ENCODE measurements around the gene EPB41L3. TPM values are rescaled to one million over a fixed set of nuclear protein-coding genes. Genes with fewer than 3 reads are reported as not detected.
A peak's percentile ranks its signal among the peaks of the same experiment; 100 is the strongest.

The EPB41L3 gene
- total and polyA plus RNA-seq, 2 experiments from 2014 or later = 20.8 to 22.2 TPM

DNA sequence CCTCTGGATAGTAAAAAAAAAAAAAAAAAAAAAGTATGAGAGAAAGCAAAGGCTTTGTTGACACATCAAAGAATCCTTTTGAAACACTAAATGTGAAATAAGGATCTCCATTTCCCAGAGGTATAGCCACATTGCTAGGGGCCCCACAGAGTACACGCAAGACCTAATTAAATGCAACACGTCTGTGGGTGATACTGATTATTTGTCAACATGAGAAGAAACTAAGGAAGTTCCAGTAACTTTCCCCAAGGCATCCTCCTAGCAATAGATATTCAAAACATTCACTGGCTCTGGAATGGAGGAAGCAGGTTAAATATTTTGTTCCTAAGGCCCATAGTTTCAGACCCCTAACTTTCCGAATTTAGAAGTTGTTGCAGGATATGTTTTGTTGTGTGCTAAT lies 24.6 kb upstream of the EPB41L3 start:
- no peaks in the 10 kb centered on the region for H4K20me1 ChIP-seq (ENCODE audit: insufficient read depth)
- 44 to 62% methylated on average over 3 of the region's 3 CpGs for WGBS, 2 experiments (ENCODE audit: low coverage in 1 of 2, low lambda C conversion rate in 2 of 2, missing lambda C conversion rate in 2 of 2)
- no peak overlapping the region for H2AFZ ChIP-seq
- H3K4me2 ChIP-seq (ENCODE audit: unreplicated experiment) = no peak overlapping the region
- H3K36me3 ChIP-seq (ENCODE audit: low read depth) = no peaks in the 10 kb centered on the region
- no peaks in the 10 kb centered on the region for H3K4me1 ChIP-seq (ENCODE audit: insufficient read depth)
- in situ Hi-C loops (cut with MboI) = no loop called here
- H3F3A ChIP-seq (ENCODE audit: insufficient read depth) = no peaks in the 10 kb centered on the region
- H3K9me2 ChIP-seq (ENCODE audit: insufficient read depth) = no peaks in the 10 kb centered on the region
- no peaks in the 10 kb centered on the region for H3K27me3 ChIP-seq (replicated peaks; ENCODE audit: insufficient read depth)
- H3K27ac ChIP-seq = no peak overlapping the region
- no peak overlapping the region for H3K4me3 ChIP-seq
- no peaks in the 10 kb centered on the region for H3K79me2 ChIP-seq (ENCODE audit: insufficient read depth)
- H3K9ac ChIP-seq = no peak overlapping the region
- no peaks in the 10 kb centered on the region for H3K9me3 ChIP-seq (ENCODE audit: low read depth)
- no peak for TF ChIP-seq EZH2phosphoT487 (IDR thresholded peaks at IDR 0.05; ENCODE audit: insufficient read depth, low read depth)
- no peak for TF ChIP-seq EZH2 (IDR thresholded peaks at IDR 0.05; ENCODE audit: insufficient read depth, poor library complexity, severe bottlenecking)
- DNase-seq = no peak

DNA sequence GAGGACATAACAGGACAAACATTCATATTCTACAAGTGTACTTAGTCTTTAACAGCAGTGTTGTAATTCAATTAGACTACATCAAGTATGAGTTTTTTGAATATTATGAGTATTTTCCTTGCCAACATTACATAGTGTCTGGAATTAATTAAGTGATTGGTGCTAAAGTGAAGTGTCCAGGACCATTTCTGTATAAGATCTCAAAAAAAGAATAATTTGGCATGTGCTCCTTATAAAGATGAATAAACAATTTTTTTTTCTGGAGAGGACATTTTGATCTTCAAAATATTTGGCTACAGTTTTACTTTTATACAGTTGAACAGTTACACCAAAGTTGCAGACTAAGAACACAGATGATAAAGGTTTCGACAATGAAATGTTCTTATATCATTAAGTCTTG lies 15.1 kb upstream of the EPB41L3 start:
- no peaks in the 10 kb centered on the region for H3K36me3 ChIP-seq (ENCODE audit: low read depth)
- no peak overlapping the region for H3K4me3 ChIP-seq
- no peak overlapping the region for H3K9ac ChIP-seq
- H3K4me2 ChIP-seq (ENCODE audit: unreplicated experiment) = no peak overlapping the region
- no peaks in the 10 kb centered on the region for H3K79me2 ChIP-seq (ENCODE audit: insufficient read depth)
- H3K27me3 ChIP-seq (replicated peaks; ENCODE audit: insufficient read depth) = no peaks in the 10 kb centered on the region
- WGBS, 2 experiments (ENCODE audit: low coverage in 1 of 2, low lambda C conversion rate in 2 of 2, missing lambda C conversion rate in 2 of 2) = 25 to 35% methylated on average over 1 of the region's 1 CpG
- H2AFZ ChIP-seq = no peak overlapping the region
- peaks cover 15% of the 10 kb centered on the region for H3F3A ChIP-seq (ENCODE audit: insufficient read depth)
- no peak overlapping the region for H3K27ac ChIP-seq
- no peaks in the 10 kb centered on the region for H4K20me1 ChIP-seq (ENCODE audit: insufficient read depth)
- in situ Hi-C loops (cut with MboI) = no loop called here
- DNase-seq = no peak
- H3K9me2 ChIP-seq (ENCODE audit: insufficient read depth) = no peaks in the 10 kb centered on the region
- H3K4me1 ChIP-seq (ENCODE audit: insufficient read depth) = peaks cover 16% of the 10 kb centered on the region
- TF ChIP-seq EZH2 (IDR thresholded peaks at IDR 0.05; ENCODE audit: insufficient read depth, poor library complexity, severe bottlenecking) (no peak), EZH2phosphoT487 (IDR thresholded peaks at IDR 0.05; ENCODE audit: insufficient read depth, low read depth) (no peak)
- no peaks in the 10 kb centered on the region for H3K9me3 ChIP-seq (ENCODE audit: low read depth)

DNA sequence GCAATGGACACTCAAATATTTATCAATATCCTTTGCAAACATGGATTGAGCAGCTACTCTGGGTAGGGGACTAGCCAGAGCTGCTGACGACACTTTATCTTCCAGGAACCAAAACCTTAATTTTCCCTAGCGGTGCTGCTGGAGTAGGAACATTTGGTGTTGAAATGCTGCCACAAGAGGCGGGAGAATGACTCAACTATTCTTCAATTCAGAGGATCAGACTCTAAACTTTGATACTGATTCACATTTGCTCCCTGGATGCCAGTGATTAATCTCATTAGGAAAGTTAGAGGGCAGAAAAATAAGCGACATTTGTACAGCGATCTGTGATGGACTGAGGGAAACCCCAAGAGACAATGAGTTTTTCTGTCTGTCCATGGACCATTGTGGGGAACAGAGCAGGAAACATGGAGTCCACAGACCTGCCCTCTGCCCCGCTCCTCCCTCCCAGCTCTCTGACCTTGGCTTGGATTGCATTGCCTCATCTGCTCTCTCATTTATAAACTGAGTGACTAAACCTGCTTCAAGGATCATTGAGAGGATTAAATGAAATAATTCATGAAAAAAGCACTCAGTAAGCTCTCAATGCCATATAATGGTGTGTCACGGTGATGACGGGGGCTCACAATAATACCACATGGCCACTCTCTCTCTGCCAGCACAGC lies 12.6 kb upstream of the EPB41L3 start:
- H3K36me3 ChIP-seq (ENCODE audit: low read depth) = no peaks in the 10 kb centered on the region
- no peaks in the 10 kb centered on the region for H3K27me3 ChIP-seq (replicated peaks; ENCODE audit: insufficient read depth)
- DNase-seq = peak; percentile 87
- TF ChIP-seq EZH2phosphoT487 (IDR thresholded peaks at IDR 0.05; ENCODE audit: insufficient read depth, low read depth) (no peak), EZH2 (IDR thresholded peaks at IDR 0.05; ENCODE audit: insufficient read depth, poor library complexity, severe bottlenecking) (no peak)
- H3K79me2 ChIP-seq (ENCODE audit: insufficient read depth) = no peaks in the 10 kb centered on the region
- peaks cover 15% of the 10 kb centered on the region for H3F3A ChIP-seq (ENCODE audit: insufficient read depth)
- H2AFZ ChIP-seq = peak overlapping the region; percentile 76
- H4K20me1 ChIP-seq (ENCODE audit: insufficient read depth) = no peaks in the 10 kb centered on the region
- peak overlapping the region; percentile 63 for H3K4me2 ChIP-seq (ENCODE audit: unreplicated experiment)
- H3K4me1 ChIP-seq (ENCODE audit: insufficient read depth) = peaks cover 16% of the 10 kb centered on the region
- peak overlapping the region; percentile 54 for H3K27ac ChIP-seq
- peak overlapping the region; percentile 54 for H3K4me3 ChIP-seq
- peak overlapping the region; percentile 18; the same call in 1 of the 2 replicates for H3K9ac ChIP-seq
- no peaks in the 10 kb centered on the region for H3K9me3 ChIP-seq (ENCODE audit: low read depth)
- in situ Hi-C loops (cut with MboI) = no loop called here
- 15 to 17% methylated on average over 8 of the region's 8 CpGs for WGBS, 2 experiments (ENCODE audit: low coverage in 1 of 2, low lambda C conversion rate in 2 of 2, missing lambda C conversion rate in 2 of 2)
- no peaks in the 10 kb centered on the region for H3K9me2 ChIP-seq (ENCODE audit: insufficient read depth)

DNA sequence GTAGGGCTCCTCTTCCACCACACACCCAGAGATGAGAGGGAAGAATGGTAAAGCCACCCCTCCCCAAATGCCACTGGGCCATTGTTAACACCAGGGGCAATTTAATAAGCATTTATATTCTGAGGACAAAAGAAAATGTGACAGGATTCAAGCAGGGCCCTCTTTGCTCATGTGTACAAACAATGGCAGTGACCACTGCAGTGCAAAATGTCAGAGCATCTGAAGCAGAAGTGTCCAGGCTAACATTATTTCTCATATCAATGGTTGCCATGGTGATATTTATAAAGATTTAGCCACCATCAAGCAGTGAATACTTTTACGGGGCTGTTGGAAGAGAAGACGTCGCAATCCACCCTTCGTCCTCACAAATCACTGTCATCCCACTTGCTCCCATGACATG lies 10.8 kb upstream of the EPB41L3 start:
- Histone ChIP-seq H3K9ac (no peak overlapping the region), H3K36me3 (ENCODE audit: low read depth) (no peaks in the 10 kb centered on the region), H3K27ac (no peak overlapping the region), H3K4me3 (no peak overlapping the region), H3K9me2 (ENCODE audit: insufficient read depth) (no peaks in the 10 kb centered on the region), H3K4me2 (ENCODE audit: unreplicated experiment) (no peak overlapping the region), H2AFZ (no peak overlapping the region), H3K79me2 (ENCODE audit: insufficient read depth) (no peaks in the 10 kb centered on the region), H3K27me3 (replicated peaks; ENCODE audit: insufficient read depth) (no peaks in the 10 kb centered on the region), H3F3A (ENCODE audit: insufficient read depth) (peaks cover 15% of the 10 kb centered on the region), H4K20me1 (ENCODE audit: insufficient read depth) (no peaks in the 10 kb centered on the region), H3K4me1 (ENCODE audit: insufficient read depth) (peaks cover 16% of the 10 kb centered on the region), H3K9me3 (ENCODE audit: low read depth) (no peaks in the 10 kb centered on the region)
- TF ChIP-seq EZH2 (IDR thresholded peaks at IDR 0.05; ENCODE audit: insufficient read depth, poor library complexity, severe bottlenecking) (no peak), EZH2phosphoT487 (IDR thresholded peaks at IDR 0.05; ENCODE audit: insufficient read depth, low read depth) (no peak)
- WGBS, 2 experiments (ENCODE audit: low coverage in 1 of 2, low lambda C conversion rate in 2 of 2, missing lambda C conversion rate in 2 of 2) = 92 to 95% methylated on average over 4 of the region's 4 CpGs
- DNase-seq = no peak
- in situ Hi-C loops (cut with MboI) = no loop called here

All from GM23248 (cell line).